Mammary epithelial cell (primary cell): ENCODE measurements around the gene MBNL2.

Experiments
- EZH2 ChIP-seq: IDR thresholded peaks from 2 replicates; pipeline ENCODE4 v1.6.1; 2012; ENCODE audit warnings: low read length, inconsistent platforms, borderline replicate concordance
- TF ChIP-seq, protein P1 (sequence below), 2 donors: IDR thresholded peaks in 1 of 2; conservative IDR thresholded peaks in 1 of 2; 2 replicates each; pipeline ENCODE4 v1.5.1; 2011 to 2012; ENCODE audit warnings: inconsistent platforms in 2 of 2, low read length in 2 of 2, mild to moderate bottlenecking in 2 of 2, control low read depth in 1 of 2, low read depth in 1 of 2; ENCODE audit not compliant: insufficient read depth in 1 of 2; ENCODE audit errors: extremely low read depth in 1 of 2

- TF ChIP-seq, protein P1, sequence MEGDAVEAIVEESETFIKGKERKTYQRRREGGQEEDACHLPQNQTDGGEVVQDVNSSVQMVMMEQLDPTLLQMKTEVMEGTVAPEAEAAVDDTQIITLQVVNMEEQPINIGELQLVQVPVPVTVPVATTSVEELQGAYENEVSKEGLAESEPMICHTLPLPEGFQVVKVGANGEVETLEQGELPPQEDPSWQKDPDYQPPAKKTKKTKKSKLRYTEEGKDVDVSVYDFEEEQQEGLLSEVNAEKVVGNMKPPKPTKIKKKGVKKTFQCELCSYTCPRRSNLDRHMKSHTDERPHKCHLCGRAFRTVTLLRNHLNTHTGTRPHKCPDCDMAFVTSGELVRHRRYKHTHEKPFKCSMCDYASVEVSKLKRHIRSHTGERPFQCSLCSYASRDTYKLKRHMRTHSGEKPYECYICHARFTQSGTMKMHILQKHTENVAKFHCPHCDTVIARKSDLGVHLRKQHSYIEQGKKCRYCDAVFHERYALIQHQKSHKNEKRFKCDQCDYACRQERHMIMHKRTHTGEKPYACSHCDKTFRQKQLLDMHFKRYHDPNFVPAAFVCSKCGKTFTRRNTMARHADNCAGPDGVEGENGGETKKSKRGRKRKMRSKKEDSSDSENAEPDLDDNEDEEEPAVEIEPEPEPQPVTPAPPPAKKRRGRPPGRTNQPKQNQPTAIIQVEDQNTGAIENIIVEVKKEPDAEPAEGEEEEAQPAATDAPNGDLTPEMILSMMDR (conservative IDR thresholded peaks at IDR 0.05 in 1 of 2, IDR thresholded peaks at IDR 0.05 in 1 of 2; ENCODE audit: extremely low read depth in 1 of 2, insufficient read depth in 1 of 2, low read depth in 1 of 2, low read length in 2 of 2) = no peak
- TF ChIP-seq EZH2 = no peak
These were observed 99.0 kb downstream of the MBNL2 start for GRCh38 chr13:97321101-97321500.
